Esophagus squamous epithelium (tissue), 4 donors: ENCODE results near the gene PPP1R37.

Experiments
- CTCF ChIP-seq, 6 experiments: fragments of 450-650 bp in 4 of 6; fragments of 200-600 bp in 2 of 6; sonication (generic) in 2 of 6; IDR thresholded peaks; one replicate each; pipeline ENCODE4 v1.5.1; 2016 to 2019; ENCODE audit warnings: antibody characterized with exemption in 6 of 6, mild to moderate bottlenecking in 4 of 6, moderate library complexity in 4 of 6
- POLR2A ChIP-seq, 4 donors: fragments of 450-650 bp; IDR thresholded peaks; one replicate each; pipeline ENCODE4 v1.6.1; 2017; ENCODE audit warnings: antibody characterized with exemption in 4 of 4, mild to moderate bottlenecking in 4 of 4, moderate library complexity in 3 of 4

DNA sequence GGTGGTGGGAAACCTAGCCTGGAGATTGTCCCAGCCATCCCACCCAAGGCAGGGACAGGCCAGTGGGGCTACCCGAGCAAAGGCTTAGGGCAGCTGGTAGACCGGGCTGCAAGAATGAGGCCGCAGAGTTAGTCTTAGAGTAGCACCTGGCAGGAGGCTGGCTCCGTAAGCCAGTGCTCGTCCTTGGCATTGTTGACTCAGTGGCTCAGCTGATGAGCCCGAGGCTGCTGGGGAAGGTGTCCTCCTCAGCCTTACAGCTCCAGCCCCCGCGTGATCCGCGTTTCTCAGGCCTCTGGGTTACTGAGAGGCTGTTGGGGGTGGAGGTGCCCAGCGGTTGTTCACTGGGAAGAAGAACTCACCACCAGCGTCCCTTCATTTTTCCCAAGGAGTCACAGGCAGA, 24.7 kb downstream of the PPP1R37 start:
- no peak for TF ChIP-seq POLR2A (IDR thresholded peaks at IDR 0.05)
- no peak for TF ChIP-seq CTCF (IDR thresholded peaks at IDR 0.05)
